ENCODE results near the gene TEX44. TPM values are rescaled to one million over a fixed set of nuclear protein-coding genes. Genes with fewer than 3 reads are reported as not detected.

The TEX44 gene
- total and polyA plus RNA-seq, 9 of the 15 experiments (the other 6 are each of a cell fraction or from before 2014, with no cell fraction given), result not detected

GRCh38 chr2:231613663-231614558 lies 21.2 kb downstream of the TEX44 start:
- FAIRE-seq (no peak), DNase-seq (ENCODE audit: extremely low read depth in 1 of 4, low spot score in 3 of 4) (peak; percentile 45 to 69 (median 64)), ATAC-seq (peak; percentile 57)
- Histone ChIP-seq H3K36me3 (ENCODE audit: control insufficient read depth, insufficient read depth, low read length) (no peaks in the 10 kb centered on the region), H3K27ac (ENCODE audit: extremely low read depth, low read depth, low read length) (peak overlapping the region; percentile 62; the same call in 2 of the 3 replicates), H3K9me3 (replicated peaks; ENCODE audit: control insufficient read depth, insufficient read depth, low read depth, low read length) (no peaks in the 10 kb centered on the region), H2AFZ (ENCODE audit: low read depth, low read length) (peak overlapping the region; percentile 76), H4K20me1 (replicated peaks; ENCODE audit: control insufficient read depth, insufficient read depth, low read length) (no peaks in the 10 kb centered on the region), H3K27me3 (ENCODE audit: control insufficient read depth in 2 of 2, insufficient read depth in 2 of 2, low read length in 2 of 2) (peaks cover 0 to 4% of the 10 kb centered on the region in 2 experiments; a peak in 1 of 5 replicates), H3K4me2 (ENCODE audit: insufficient read depth, low read length) (peak overlapping the region; percentile 34), H3K9ac (ENCODE audit: insufficient read depth in 1 of 2, low read depth in 2 of 2, low read length in 2 of 2) (peak overlapping the region; percentile 3 to 68; a peak in 2 of 4 replicates), H3K4me1 (replicated peaks in 1 of 2; ENCODE audit: control insufficient read depth in 2 of 2, insufficient read depth in 2 of 2, low read length in 2 of 2) (peaks cover 17 to 36% of the 10 kb centered on the region in 2 experiments; a peak in 4 of 5 replicates), H3K4me3 (no peak overlapping the region), H3K9me1 (ENCODE audit: control insufficient read depth, insufficient read depth, low read length) (no peaks in the 10 kb centered on the region), H3K79me2 (ENCODE audit: control insufficient read depth, insufficient read depth, low read length) (no peaks in the 10 kb centered on the region)
- CTCF ChIA-PET (ENCODE audit: low intra/inter-chr PET ratio), result interaction anchor here (1.2 to 3.6 kb wide), 3 partner anchors 61 to 101 kb away, joined by 4 to 27 read pairs (median 10); no protein-coding TSS in a partner anchor
- BruUV-seq (replicated peaks), result no TSS peak
- POLR2A ChIA-PET, result interaction anchor here (1.2 kb wide), 1 partner anchor 96 kb away, joined by 4 read pairs; no protein-coding TSS in a partner anchor
- in situ Hi-C loops (cut with MboI) (loop anchor here (5.0 kb wide), 1 partner anchor 58 kb away; no protein-coding TSS in a partner anchor), intact Hi-C loops (cut with micrococcal nuclease) (loop anchor here (5.0 kb wide), 1 partner anchor 168 kb away; the partner anchor contains the start of gene PDE6D)
- WGBS (ENCODE audit: insufficient coverage, low coverage, missing lambda C conversion rate), result 45% methylated on average over 14 of the region's 86 CpGs
- TF ChIP-seq L3MBTL2 (IDR thresholded peaks at IDR 0.05) (peak; percentile 91), PCBP1 (IDR thresholded peaks at IDR 0.05; ENCODE audit: low read depth, low read length, poor library complexity, severe bottlenecking) (peak; percentile 20), ELF1 (tag; IDR thresholded peaks at IDR 0.05) (no peak), BCOR (IDR thresholded peaks at IDR 0.05) (no peak), TFAP4 (CRISPR knock-in tag; IDR thresholded peaks at IDR 0.05; ENCODE audit: borderline replicate concordance) (peak; percentile 49; the same call in 1 of the 2 replicates), EP400 (IDR thresholded peaks at IDR 0.05) (peak; percentile 48; the same call in 1 of the 2 replicates), E2F6 (IDR thresholded peaks at IDR 0.05; ENCODE audit: borderline replicate concordance in 1 of 2, extremely low read depth in 1 of 2, insufficient read depth in 1 of 2, insufficient read length in 1 of 2, low read depth in 1 of 2, low read length in 1 of 2, poor library complexity in 1 of 2, severe bottlenecking in 1 of 2) (peak; percentile 69 to 90), TCF7 (IDR thresholded peaks at IDR 0.05; ENCODE audit: borderline replicate concordance) (no peak), ZNF124 (CRISPR knock-in tag; IDR thresholded peaks at IDR 0.05) (no peak), BACH1 (tag; IDR thresholded peaks at IDR 0.05) (no peak), ZBTB7A (IDR thresholded peaks at IDR 0.05; ENCODE audit: borderline replicate concordance, control insufficient read depth, low read depth, low read length) (0 out of 2 replicates have a peak, but pooled peaks have one; percentile 27), GABPA (tag; conservative IDR thresholded peaks at IDR 0.05; ENCODE audit: low read depth) (no peak), POLR2H (tag; IDR thresholded peaks at IDR 0.05; ENCODE audit: low read depth) (no peak), PPARD (CRISPR knock-in tag; IDR thresholded peaks at IDR 0.05) (no peak), FOXO4 (CRISPR knock-in tag; IDR thresholded peaks at IDR 0.05) (no peak), POLR2G (IDR thresholded peaks at IDR 0.05; ENCODE audit: low read depth, low read length) (peak; percentile 71)
